ENCODE data around the gene SLC10A7.

GRCh38 chr4:146256328-146256727 is 265.4 kb downstream of the SLC10A7 start:
- TF ChIP-seq POLR2AphosphoS5 (IDR thresholded peaks at IDR 0.05), result no peak
- TF ChIP-seq CTCF (IDR thresholded peaks at IDR 0.05), result no peak
- no peak for TF ChIP-seq POLR2A (IDR thresholded peaks at IDR 0.05)
